HepG2 (cell line): ENCODE results near the gene ZNF687. TPM values are rescaled to one million over a fixed set of nuclear protein-coding genes. Genes with fewer than 3 reads are reported as not detected.
A peak's percentile ranks its signal among the peaks of the same experiment; 100 is the strongest.

Experiments used
- FOSL1 ChIP-seq: sonication (generic); formaldehyde crosslinking; IDR thresholded peaks from 2 replicates; pipeline ENCODE4 v1.9.0; 2021; ENCODE audit warnings: missing genetic modification reagents, borderline replicate concordance
- GABPB1 ChIP-seq: IDR thresholded peaks from 2 replicates; pipeline ENCODE4 v1.6.1; 2016; ENCODE audit warnings: mild to moderate bottlenecking, missing genetic modification reagents, moderate library complexity, missing compliant biosample characterization
- HMG20A ChIP-seq: IDR thresholded peaks from 2 replicates; pipeline ENCODE4 v1.6.1; 2016; ENCODE audit warnings: borderline replicate concordance
- JUND ChIP-seq: sonication (generic); formaldehyde crosslinking; IDR thresholded peaks from 2 replicates; pipeline ENCODE4 v1.8.0; 2022; ENCODE audit warnings: mild to moderate bottlenecking, missing genetic modification reagents
- KDM2A ChIP-seq: sonication (generic); formaldehyde crosslinking; IDR thresholded peaks from 2 replicates; pipeline ENCODE4 v1.4.0; 2020; ENCODE audit warnings: low read depth, missing genetic modification reagents, borderline replicate concordance
- NR2F2 ChIP-seq: IDR thresholded peaks from 2 replicates; pipeline ENCODE4 v1.6.1; 2012; ENCODE audit warnings: low read depth, inconsistent platforms, borderline replicate concordance
- RXRB ChIP-seq: IDR thresholded peaks from 2 replicates; pipeline ENCODE4 v1.6.1; 2016; ENCODE audit warnings: borderline replicate concordance, missing genetic modification reagents, missing compliant biosample characterization
- SIN3A ChIP-seq: IDR thresholded peaks from 2 replicates; pipeline ENCODE4 v1.6.1; 2011; ENCODE audit warnings: low read depth, mild to moderate bottlenecking, control low read depth, low read length, borderline replicate concordance
- SRF ChIP-seq: IDR thresholded peaks from 2 replicates; pipeline ENCODE4 v1.6.1; 2011; ENCODE audit warnings: mild to moderate bottlenecking, low read depth, low read length, moderate library complexity
- ZBTB38 ChIP-seq: sonication (generic); formaldehyde crosslinking; IDR thresholded peaks from 2 replicates; pipeline ENCODE4 v1.5.1; 2020; ENCODE audit warnings: mild to moderate bottlenecking, missing genetic modification reagents
- ZBTB44 ChIP-seq: sonication (generic); formaldehyde crosslinking; IDR thresholded peaks from 2 replicates; pipeline ENCODE4 v1.4.0; 2020; ENCODE audit warnings: missing genetic modification reagents
- ZC3H4 ChIP-seq: sonication (generic); formaldehyde crosslinking; IDR thresholded peaks from 2 replicates; pipeline ENCODE4 v1.4.0; 2020; ENCODE audit warnings: missing genetic modification reagents, borderline replicate concordance
- ZFP37 ChIP-seq: sonication (generic); formaldehyde crosslinking; IDR thresholded peaks from 2 replicates; pipeline ENCODE4 v1.4.0; 2020; ENCODE audit warnings: missing genetic modification reagents, borderline replicate concordance
- ZNF160 ChIP-seq: sonication (generic); formaldehyde crosslinking; IDR thresholded peaks from 2 replicates; pipeline ENCODE4 v1.8.0; 2022; ENCODE audit warnings: mild to moderate bottlenecking, inconsistent platforms, missing genetic modification reagents
- ZNF20 ChIP-seq: sonication (generic); formaldehyde crosslinking; IDR thresholded peaks from 2 replicates; pipeline ENCODE4 v1.4.0; 2020; ENCODE audit warnings: mild to moderate bottlenecking, moderate library complexity, missing genetic modification reagents
- ZNF256 ChIP-seq: sonication (generic); formaldehyde crosslinking; conservative IDR thresholded peaks from 2 replicates; pipeline ENCODE4 v1.4.0; 2020; ENCODE audit warnings: missing genetic modification reagents
- ZNF629 ChIP-seq: sonication (generic); formaldehyde crosslinking; conservative IDR thresholded peaks from 2 replicates; pipeline ENCODE4 v1.5.0; 2020; ENCODE audit warnings: missing genetic modification reagents
- ZNF777 ChIP-seq: sonication (generic); formaldehyde crosslinking; IDR thresholded peaks from 2 replicates; pipeline ENCODE4 v1.4.0; 2020; ENCODE audit warnings: missing genetic modification reagents
- polyA plus RNA-seq, 8 experiments: library from polyadenylated mRNA; depleted of rRNA in 3 of 8; stranded (reverse) in 7 of 8; unstranded in 1 of 8; fragments of >200 nt; fragmentation: Illumina TruSeq in 4 of 8; extraction: Trizol in 4 of 8; gene quantifications; 2 replicates each; pipeline versions ENCODE4 v1.2.1 to v1.2.3, GENCODE V29; 2011 to 2016; ENCODE audit warnings: low read depth in 4 of 8, missing spikeins in 1 of 8, mixed read lengths in 1 of 8; ENCODE audit not compliant: insufficient read depth in 1 of 8
- total RNA-seq, 5 experiments: library from RNA; depleted of rRNA; stranded (reverse); fragments of >200 nt; fragmentation: Illumina TruSeq; extraction: Trizol; gene quantifications; 2 replicates each; pipeline ENCODE4 v1.2.3, GENCODE V29; 2016; ENCODE audit warnings: low read depth in 1 of 5
- TF ChIP-seq, protein P1 (sequence below): sonication (generic); formaldehyde crosslinking; IDR thresholded peaks from 2 replicates; pipeline ENCODE4 v1.4.0; 2020; ENCODE audit warnings: mild to moderate bottlenecking, missing genetic modification reagents, borderline replicate concordance
- TF ChIP-seq, protein P2 (sequence below): sonication (generic); formaldehyde crosslinking; IDR thresholded peaks from 2 replicates; pipeline ENCODE4 v1.4.0; 2020; ENCODE audit warnings: missing genetic modification reagents, mild to moderate bottlenecking, borderline replicate concordance

The ZNF687 gene
- total and polyA plus RNA-seq, 2 of the 13 experiments (the other 11 are each of a cell fraction or from before 2014, with no cell fraction given), result 14.1 to 16.5 TPM

DNA sequence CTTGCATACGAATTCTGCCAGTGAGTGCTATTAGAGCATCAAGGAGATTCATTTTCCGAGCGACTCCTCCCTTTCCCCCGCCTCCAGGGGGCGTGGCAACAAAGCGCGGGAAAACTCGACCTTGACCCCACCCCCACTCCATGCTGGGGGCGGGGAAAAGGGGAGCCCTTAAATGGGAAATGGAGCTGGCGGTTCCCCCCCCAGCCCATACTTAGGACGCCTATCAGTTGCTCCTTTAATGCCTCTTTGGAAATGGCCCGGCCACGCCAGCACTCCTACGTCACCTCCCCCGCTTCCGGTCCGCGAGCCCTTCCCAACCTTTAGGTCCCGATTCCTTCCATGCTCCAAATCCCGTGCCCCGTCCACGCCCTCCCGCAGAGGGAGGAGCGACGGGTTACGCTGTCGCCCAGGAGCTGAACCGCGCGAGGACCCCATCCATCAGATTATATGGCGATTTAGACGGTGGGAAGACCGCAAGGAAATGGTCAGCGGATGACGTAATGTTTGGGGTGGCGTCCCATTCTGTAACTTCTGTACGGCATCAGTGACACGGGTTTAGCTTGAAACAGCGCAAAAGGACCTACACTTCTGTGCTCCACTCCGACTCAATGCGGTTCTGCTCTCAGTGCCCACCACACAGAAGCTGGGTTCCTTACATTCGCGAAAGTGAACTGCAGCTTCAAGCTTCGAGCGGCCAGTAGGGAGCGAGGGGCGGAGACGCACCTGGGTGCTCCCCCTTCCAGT, 702 bp upstream of the ZNF687 start (continued):
- TF ChIP-seq ZNF256 (peak; percentile 42; the same call in 1 of the 2 replicates), ZNF777 (CRISPR knock-in tag) (peak; percentile 39; the same call in 1 of the 2 replicates), ZNF629 (CRISPR knock-in tag) (no peak), ZC3H4 (CRISPR knock-in tag) (no peak; the same call in 1 of the 2 replicates), ZBTB44 (no peak), FOSL1 (CRISPR knock-in tag) (no peak), ZNF20 (CRISPR knock-in tag) (no peak), ZFP37 (CRISPR knock-in tag) (peak; percentile 21; the same call in 1 of the 2 replicates), NR2F2 (peak; percentile 61; the same call in 1 of the 2 replicates), JUND (CRISPR knock-in tag) (peak; percentile 75), KDM2A (peak; percentile 81), ZBTB38 (CRISPR knock-in tag) (no peak; the same call in 1 of the 2 replicates), RXRB (CRISPR knock-in tag) (peak; percentile 32; the same call in 1 of the 2 replicates), HMG20A (no peak), GABPB1 (CRISPR knock-in tag) (peak; percentile 92), ZNF160 (CRISPR knock-in tag) (peak; percentile 8; the same call in 1 of the 2 replicates), SRF (peak; percentile 76; the same call in 1 of the 2 replicates), SIN3A (0 out of 2 replicates have a peak, but pooled peaks have one; percentile 66)
- TF ChIP-seq, protein P1, sequence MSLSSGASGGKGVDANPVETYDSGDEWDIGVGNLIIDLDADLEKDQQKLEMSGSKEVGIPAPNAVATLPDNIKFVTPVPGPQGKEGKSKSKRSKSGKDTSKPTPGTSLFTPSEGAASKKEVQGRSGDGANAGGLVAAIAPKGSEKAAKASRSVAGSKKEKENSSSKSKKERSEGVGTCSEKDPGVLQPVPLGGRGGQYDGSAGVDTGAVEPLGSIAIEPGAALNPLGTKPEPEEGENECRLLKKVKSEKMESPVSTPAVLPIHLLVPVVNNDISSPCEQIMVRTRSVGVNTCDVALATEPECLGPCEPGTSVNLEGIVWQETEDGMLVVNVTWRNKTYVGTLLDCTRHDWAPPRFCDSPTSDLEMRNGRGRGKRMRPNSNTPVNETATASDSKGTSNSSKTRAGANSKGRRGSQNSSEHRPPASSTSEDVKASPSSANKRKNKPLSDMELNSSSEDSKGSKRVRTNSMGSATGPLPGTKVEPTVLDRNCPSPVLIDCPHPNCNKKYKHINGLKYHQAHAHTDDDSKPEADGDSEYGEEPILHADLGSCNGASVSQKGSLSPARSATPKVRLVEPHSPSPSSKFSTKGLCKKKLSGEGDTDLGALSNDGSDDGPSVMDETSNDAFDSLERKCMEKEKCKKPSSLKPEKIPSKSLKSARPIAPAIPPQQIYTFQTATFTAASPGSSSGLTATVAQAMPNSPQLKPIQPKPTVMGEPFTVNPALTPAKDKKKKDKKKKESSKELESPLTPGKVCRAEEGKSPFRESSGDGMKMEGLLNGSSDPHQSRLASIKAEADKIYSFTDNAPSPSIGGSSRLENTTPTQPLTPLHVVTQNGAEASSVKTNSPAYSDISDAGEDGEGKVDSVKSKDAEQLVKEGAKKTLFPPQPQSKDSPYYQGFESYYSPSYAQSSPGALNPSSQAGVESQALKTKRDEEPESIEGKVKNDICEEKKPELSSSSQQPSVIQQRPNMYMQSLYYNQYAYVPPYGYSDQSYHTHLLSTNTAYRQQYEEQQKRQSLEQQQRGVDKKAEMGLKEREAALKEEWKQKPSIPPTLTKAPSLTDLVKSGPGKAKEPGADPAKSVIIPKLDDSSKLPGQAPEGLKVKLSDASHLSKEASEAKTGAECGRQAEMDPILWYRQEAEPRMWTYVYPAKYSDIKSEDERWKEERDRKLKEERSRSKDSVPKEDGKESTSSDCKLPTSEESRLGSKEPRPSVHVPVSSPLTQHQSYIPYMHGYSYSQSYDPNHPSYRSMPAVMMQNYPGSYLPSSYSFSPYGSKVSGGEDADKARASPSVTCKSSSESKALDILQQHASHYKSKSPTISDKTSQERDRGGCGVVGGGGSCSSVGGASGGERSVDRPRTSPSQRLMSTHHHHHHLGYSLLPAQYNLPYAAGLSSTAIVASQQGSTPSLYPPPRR (CRISPR knock-in tag), result peak; percentile 59; the same call in 1 of the 2 replicates
- TF ChIP-seq, protein P2, sequence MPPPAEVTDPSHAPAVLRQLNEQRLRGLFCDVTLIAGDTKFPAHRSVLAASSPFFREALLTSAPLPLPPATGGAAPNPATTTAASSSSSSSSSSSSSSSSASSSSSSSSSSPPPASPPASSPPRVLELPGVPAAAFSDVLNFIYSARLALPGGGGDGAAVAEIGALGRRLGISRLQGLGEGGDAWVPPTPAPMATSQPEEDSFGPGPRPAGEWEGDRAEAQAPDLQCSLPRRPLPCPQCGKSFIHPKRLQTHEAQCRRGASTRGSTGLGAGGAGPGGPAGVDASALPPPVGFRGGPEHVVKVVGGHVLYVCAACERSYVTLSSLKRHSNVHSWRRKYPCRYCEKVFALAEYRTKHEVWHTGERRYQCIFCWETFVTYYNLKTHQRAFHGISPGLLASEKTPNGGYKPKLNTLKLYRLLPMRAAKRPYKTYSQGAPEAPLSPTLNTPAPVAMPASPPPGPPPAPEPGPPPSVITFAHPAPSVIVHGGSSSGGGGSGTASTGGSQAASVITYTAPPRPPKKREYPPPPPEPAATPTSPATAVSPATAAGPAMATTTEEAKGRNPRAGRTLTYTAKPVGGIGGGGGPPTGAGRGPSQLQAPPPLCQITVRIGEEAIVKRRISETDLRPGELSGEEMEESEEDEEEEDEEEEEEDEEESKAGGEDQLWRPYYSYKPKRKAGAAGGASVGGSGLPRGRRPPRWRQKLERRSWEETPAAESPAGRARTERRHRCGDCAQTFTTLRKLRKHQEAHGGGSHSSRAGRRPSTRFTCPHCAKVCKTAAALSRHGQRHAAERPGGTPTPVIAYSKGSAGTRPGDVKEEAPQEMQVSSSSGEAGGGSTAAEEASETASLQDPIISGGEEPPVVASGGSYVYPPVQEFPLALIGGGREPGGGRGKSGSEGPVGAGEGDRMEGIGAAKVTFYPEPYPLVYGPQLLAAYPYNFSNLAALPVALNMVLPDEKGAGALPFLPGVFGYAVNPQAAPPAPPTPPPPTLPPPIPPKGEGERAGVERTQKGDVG (CRISPR knock-in tag), result peak; percentile 84; the same call in 1 of the 2 replicates
